WTC11 (cell line): Measurements from ENCODE around the gene KIAA1755.

Source experiments
- CTCF ChIP-seq: fragments of 200-600 bp; IDR thresholded peaks from 2 replicates; pipeline ENCODE4 v1.8.0; 2022; ENCODE audit warnings: antibody characterized with exemption
- JUN ChIP-seq: sonication (generic); formaldehyde crosslinking; IDR thresholded peaks from 2 replicates; pipeline ENCODE4 v1.8.0; 2023; ENCODE audit warnings: mild to moderate bottlenecking, missing genetic modification reagents
- NFYB ChIP-seq: sonication (generic); formaldehyde crosslinking; conservative IDR thresholded peaks from 2 replicates; pipeline ENCODE4 v1.8.0; 2022; ENCODE audit warnings: low read depth, missing genetic modification reagents
- RELA ChIP-seq: sonication (generic); formaldehyde crosslinking; IDR thresholded peaks from 2 replicates; pipeline ENCODE4 v1.8.1; 2022; ENCODE audit warnings: missing genetic modification reagents, mild to moderate bottlenecking, borderline replicate concordance
- USF1 ChIP-seq: sonication (generic); formaldehyde crosslinking; IDR thresholded peaks from 2 replicates; pipeline ENCODE4 v1.8.0; 2022; ENCODE audit warnings: mild to moderate bottlenecking, missing genetic modification reagents
- ZNF512 ChIP-seq: sonication (generic); formaldehyde crosslinking; IDR thresholded peaks from 2 replicates; pipeline ENCODE4 v1.8.1; 2022; ENCODE audit warnings: missing genetic modification reagents, borderline replicate concordance
- TF ChIP-seq, protein P1 (sequence below): sonication (generic); formaldehyde crosslinking; IDR thresholded peaks from 2 replicates; pipeline ENCODE4 v1.8.1; 2023; ENCODE audit warnings: mild to moderate bottlenecking, missing genetic modification reagents, moderate library complexity

GRCh38 chr20:38228436-38228835 is 32.1 kb downstream of the KIAA1755 start:
- TF ChIP-seq CTCF (no peak), JUN (CRISPR knock-in tag) (no peak), ZNF512 (CRISPR knock-in tag) (no peak), RELA (CRISPR knock-in tag) (no peak), NFYB (CRISPR knock-in tag) (peak; percentile 72), USF1 (CRISPR knock-in tag) (peak; percentile 45; the same call in 1 of the 2 replicates)
- TF ChIP-seq, protein P1, sequence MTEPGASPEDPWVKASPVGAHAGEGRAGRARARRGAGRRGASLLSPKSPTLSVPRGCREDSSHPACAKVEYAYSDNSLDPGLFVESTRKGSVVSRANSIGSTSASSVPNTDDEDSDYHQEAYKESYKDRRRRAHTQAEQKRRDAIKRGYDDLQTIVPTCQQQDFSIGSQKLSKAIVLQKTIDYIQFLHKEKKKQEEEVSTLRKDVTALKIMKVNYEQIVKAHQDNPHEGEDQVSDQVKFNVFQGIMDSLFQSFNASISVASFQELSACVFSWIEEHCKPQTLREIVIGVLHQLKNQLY: no peak
